GM12873 (cell line): ENCODE data around the gene PARD3B.

Experiments
- TF ChIP-seq, protein P1 (sequence below): IDR thresholded peaks from 2 replicates; pipeline ENCODE4 v1.5.1; 2012; ENCODE audit warnings: low read depth, mild to moderate bottlenecking, moderate library complexity, low read length, control low read depth; ENCODE audit not compliant: insufficient read depth; ENCODE audit errors: missing control alignments

Gene PARD3B

DNA sequence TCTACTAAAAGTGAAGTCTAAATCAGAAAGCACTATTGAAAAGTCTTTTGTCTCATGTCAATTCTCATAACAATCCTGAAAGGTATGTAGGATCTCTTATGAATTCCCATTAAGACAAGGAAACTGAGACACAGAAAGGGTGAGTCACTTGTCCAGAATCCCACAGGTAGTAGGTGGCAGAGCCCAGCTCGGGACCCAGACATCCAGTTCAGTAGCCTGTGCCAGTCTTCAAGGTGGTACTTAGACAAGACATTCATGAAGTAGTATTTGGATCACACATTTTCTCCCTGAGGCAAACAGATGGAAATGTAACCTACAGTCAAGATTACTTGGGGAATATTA is 14.8 kb upstream of the PARD3B start:
- TF ChIP-seq, protein P1, sequence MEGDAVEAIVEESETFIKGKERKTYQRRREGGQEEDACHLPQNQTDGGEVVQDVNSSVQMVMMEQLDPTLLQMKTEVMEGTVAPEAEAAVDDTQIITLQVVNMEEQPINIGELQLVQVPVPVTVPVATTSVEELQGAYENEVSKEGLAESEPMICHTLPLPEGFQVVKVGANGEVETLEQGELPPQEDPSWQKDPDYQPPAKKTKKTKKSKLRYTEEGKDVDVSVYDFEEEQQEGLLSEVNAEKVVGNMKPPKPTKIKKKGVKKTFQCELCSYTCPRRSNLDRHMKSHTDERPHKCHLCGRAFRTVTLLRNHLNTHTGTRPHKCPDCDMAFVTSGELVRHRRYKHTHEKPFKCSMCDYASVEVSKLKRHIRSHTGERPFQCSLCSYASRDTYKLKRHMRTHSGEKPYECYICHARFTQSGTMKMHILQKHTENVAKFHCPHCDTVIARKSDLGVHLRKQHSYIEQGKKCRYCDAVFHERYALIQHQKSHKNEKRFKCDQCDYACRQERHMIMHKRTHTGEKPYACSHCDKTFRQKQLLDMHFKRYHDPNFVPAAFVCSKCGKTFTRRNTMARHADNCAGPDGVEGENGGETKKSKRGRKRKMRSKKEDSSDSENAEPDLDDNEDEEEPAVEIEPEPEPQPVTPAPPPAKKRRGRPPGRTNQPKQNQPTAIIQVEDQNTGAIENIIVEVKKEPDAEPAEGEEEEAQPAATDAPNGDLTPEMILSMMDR = no peak

DNA sequence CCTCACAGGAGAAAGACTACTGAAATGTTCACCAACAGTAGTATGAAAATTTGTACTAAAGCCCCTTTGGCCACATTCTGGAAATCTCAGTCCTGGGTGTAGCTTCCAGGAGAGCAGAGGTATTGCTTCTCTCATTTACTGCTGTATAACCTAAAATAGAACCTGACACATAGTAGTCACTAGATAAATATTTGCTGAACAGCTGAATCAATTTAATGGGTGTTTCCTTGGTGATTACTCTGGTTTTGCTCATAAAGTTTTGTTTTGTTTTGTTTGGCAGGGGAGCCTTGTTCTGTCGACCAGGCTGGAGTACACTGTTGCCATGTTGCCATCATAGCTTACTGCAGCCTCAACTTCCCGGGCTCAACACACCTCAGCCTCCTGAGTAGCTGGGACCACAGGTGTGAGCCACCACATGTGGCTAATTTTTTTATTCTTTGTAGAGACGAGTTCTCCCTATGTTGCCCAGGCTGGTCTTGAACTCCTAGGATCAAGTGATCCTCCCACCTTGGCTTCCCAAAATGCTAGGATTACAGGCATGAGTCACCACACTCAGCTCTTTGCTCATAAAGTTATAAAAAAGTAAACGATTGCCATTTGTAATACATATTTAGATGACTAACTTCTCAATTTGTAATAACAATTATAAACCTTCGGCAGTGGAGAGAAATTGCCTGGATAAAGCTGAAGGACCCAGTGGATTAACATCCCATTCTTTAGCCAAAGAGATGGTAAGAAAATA is 11.5 kb upstream of the PARD3B start:
- TF ChIP-seq, protein P1 = no peak

DNA sequence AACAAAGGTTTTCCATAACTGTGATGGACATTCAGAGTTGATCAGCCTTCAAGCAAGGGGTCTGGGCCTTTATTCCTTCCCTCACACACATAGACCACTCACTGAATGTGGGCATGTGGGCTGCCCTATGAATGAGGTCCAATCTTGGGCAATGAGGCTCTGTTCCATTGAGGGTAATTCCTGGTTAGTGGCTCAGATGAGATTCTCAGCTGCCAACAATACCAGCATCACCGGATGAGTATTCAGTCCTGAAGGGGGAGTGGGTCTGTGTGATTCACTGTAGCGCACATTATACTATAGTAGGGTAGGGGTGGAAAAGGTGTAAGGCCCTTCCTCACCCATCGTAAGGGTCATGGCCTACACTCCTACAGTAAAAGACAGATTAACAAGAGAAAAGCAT is 9.9 kb upstream of the PARD3B start:
- TF ChIP-seq, protein P1 = no peak

DNA sequence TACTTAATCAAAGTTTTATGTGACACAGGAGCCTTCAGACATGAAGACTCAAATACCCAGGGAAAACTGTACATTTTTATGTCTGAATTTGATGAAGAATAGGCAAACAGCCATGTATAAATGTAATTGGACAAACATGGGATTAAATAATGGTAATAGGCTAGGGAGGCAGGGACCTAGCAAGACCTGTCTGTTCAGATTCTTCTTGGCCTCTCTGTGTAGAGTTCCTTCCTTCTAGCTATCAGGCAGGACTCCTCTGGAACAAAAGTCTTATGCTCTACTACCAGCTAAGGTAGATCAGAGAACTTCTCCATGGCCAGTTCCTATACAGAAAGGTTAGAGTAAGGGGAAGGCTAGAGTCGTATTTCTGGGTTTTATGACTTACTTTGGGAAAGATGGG is 9.5 kb upstream of the PARD3B start:
- TF ChIP-seq, protein P1 = no peak

DNA sequence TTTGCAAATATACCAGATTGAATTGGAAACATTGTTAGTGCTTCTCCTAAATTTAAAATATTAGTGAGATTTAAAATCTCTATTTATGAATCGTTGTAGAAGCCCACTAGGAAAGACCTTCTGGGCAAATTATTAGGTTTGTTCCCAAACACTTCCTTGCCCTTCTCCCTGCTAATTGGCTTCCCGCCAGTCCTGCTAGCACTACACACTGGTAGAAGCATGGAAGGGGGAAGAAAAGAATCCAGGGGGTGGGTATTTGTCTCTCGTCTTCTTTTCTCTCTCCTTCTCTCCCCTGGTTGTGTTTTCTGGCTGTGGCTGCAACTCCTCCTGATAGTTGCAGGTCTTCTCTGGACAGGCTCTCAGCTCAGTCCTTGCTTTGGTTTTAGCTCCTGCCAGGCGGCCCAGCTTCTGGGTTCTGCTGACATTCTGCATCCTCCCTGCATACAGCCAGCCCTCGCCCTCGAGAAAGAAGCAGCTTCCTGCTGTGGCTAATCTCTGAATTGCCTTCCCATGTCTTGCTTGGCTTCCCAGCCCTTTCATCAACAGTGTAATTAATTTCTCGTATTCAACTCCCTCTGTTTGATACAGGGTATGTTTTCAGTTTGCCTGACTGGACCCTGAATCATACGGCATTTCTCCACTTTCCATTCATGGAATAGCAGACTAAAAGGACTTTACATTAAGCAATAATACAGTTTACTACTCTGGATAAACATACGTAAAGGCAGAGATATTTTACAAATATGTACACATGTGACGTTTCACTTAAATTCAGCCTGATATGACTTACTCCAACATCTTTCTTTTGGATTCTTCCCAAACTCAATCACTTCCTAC is 6.9 kb upstream of the PARD3B start:
- TF ChIP-seq, protein P1 = no peak

DNA sequence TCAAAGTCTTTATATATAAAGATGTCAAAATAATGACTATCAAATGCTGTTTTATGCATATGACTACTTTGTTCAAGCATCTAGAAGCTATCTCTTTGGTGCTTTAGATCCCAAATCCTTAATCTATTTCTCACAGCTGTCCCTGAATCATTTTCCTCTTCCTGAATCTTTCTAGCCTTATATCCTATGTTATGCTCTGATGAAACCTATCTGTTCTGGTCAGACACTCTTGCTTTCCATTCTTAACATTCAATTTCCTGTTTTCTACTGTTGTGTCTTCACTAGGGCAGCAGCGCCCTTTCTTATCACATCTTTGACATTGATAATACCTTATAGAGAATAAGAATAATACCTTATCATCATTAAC is 6.3 kb upstream of the PARD3B start:
- TF ChIP-seq, protein P1 = no peak

DNA sequence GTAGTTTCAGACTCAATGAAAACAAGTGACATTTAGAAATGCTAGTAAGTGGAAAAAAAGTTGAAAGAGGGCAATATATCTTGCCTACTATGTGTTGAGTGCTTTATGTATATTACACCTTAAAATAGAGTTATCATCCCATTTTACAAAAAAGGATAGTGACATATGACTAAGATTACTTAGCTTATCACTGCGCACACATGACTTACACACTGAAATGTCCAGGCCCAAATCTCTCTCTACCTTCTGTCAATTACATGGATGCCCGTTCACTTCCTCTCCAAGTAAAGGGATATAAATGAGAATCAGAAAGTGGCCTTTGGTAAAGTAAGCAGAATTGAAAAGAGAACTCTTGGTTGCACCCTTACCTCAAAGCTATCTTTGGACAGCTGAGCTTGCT is 3.6 kb upstream of the PARD3B start:
- TF ChIP-seq, protein P1 = no peak
